ENCODE measurements around the gene RETREG3. TPM values are rescaled to one million over a fixed set of nuclear protein-coding genes. Genes with fewer than 3 reads are reported as not detected.
A peak's percentile ranks its signal among the peaks of the same experiment; 100 is the strongest.
"Not testable (repeated sequence)": the region's sequence is repeated elsewhere in the genome, so short reads cannot be mapped to it uniquely, and the experiment has no call there.

Gene RETREG3
- total RNA-seq, 1 experiment from 2014 or later, result 59.0 TPM

DNA sequence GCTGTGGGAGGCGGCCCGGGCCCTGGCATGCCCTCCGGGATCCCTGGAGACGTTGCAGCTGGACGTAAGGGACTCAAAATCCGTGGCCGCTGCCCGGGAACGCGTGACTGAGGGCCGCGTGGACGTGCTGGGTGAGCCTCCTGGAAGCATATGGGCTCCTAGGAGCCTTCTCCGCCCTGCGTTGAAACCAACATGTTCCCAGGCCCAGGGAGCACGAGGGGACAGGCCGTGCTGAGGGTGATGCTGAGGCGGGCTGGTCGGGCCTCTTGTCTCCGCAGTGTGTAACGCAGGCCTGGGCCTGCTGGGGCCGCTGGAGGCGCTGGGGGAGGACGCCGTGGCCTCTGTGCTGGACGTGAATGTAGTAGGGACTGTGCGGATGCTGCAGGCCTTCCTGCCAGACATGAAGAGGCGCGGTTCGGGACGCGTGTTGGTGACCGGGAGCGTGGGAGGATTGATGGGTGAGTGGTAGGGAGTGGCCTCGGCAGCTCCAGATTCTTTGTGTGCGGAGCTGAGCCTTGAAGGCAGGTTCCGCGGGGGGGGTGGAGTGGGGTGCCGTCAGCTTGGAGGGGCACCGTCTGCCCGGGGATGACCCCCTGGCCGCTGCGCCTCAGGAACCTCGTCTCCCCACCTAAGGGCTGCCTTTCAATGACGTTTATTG, 55.9 kb downstream of the RETREG3 start:
- Mint-ChIP-seq H3K27me3 (ENCODE audit: insufficient read depth, unreplicated experiment) (no peaks in the 10 kb centered on the region), H3K4me1 (ENCODE audit: low read depth, unreplicated experiment) (peaks cover 6% of the 10 kb centered on the region), H3K27ac (ENCODE audit: unreplicated experiment) (peak overlapping the region; percentile 94), H3K9me3 (ENCODE audit: unreplicated experiment) (no peaks in the 10 kb centered on the region), H3K36me3 (ENCODE audit: insufficient read depth, unreplicated experiment) (peaks cover 24% of the 10 kb centered on the region), H3K4me3 (ENCODE audit: unreplicated experiment) (peak overlapping the region; percentile 97)
- TF ChIP-seq, protein P1, sequence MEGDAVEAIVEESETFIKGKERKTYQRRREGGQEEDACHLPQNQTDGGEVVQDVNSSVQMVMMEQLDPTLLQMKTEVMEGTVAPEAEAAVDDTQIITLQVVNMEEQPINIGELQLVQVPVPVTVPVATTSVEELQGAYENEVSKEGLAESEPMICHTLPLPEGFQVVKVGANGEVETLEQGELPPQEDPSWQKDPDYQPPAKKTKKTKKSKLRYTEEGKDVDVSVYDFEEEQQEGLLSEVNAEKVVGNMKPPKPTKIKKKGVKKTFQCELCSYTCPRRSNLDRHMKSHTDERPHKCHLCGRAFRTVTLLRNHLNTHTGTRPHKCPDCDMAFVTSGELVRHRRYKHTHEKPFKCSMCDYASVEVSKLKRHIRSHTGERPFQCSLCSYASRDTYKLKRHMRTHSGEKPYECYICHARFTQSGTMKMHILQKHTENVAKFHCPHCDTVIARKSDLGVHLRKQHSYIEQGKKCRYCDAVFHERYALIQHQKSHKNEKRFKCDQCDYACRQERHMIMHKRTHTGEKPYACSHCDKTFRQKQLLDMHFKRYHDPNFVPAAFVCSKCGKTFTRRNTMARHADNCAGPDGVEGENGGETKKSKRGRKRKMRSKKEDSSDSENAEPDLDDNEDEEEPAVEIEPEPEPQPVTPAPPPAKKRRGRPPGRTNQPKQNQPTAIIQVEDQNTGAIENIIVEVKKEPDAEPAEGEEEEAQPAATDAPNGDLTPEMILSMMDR (IDR thresholded peaks at IDR 0.05; ENCODE audit: insufficient read depth in 1 of 2, low read depth in 1 of 2, low read length in 1 of 2, severe bottlenecking in 1 of 2, unreplicated experiment in 1 of 2), result no peak
- BruUV-seq (replicated peaks), result no TSS peak
- Histone ChIP-seq H3K36me3 (ENCODE audit: control insufficient read depth, insufficient read depth, low read length) (no peaks in the 10 kb centered on the region), H3K9me3 (no peaks in the 10 kb centered on the region), H3K4me1 (peaks cover 8% of the 10 kb centered on the region; the same call in 1 of the 2 replicates), H3K4me3 (ENCODE audit: low read depth, low read length) (peak overlapping the region; percentile 88), H3K27me3 (replicated peaks; ENCODE audit: control insufficient read depth, insufficient read depth, low read length) (no peaks in the 10 kb centered on the region)
- intact Hi-C loops (cut with micrococcal nuclease; ENCODE audit: unreplicated experiment), result no loop called here
- no peak for DNase-seq
- ChIA-PET CTCF (interaction anchor here (1.9 kb wide), 1 partner anchor 26 kb away, joined by 6 read pairs; no protein-coding TSS in a partner anchor), POLR2A (no interaction called here)

DNA sequence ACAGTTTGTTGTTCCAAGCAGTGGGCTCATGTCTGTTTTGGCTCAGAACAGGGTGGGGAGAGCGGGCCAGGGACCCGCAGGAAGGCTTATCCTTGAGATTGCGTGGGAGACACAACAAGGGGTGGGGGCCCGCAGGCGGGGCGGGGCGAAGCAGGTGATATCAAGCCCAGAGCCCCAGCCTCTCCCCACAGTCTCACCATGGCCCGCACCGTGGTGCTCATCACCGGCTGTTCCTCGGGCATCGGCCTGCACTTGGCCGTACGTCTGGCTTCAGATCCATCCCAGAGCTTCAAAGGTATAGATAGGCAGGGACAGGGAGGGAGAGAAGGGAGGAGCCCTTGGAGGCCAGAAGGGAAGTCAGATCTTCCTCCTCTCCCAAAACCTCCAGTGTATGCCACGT, 56.4 kb downstream of the RETREG3 start, which contains the start of gene HSD17B1:
HSD17B1 (plus strand) TSS at position 188 of the 400 bp plus-strand sequence; CDS start at position 199, 11 bp downstream.
- intact Hi-C loops (cut with micrococcal nuclease; ENCODE audit: unreplicated experiment); CTCF ChIA-PET: not testable (repeated sequence)

DNA sequence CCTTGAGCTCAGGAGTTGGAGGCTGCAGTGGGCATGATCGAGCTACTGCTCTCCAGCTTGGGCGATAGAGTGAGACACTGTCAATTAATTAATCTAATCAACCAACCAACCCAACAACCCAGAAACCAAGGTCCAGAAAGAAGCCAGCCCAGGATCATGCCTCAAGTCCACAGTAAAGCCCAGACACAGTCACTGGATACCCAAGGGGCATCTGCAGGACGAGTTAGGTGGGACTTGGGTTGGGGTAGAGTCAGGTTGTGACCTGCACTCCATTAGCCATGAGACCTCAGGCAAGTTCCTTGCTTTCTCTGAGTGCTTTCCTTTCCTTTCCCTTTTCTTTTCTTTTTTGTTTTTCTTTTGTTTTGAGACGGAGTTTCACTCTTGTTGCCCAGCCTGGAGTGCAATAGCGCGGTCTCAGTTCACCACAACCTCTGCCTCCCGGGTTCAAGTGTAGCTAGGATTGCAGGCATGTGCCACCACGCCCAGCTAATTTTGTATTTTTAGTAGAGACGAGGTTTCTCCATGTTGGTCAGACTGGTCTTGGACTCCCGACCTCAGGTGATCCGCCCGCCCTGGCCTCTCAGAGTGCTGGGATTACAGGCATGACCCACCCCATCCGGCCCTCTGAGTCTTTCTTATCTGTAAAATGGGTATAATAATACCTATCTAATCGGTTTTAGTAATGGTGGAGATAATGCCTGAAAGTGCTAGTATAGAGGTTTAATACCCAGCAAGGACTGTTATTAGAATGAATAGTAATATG, 60.0 kb downstream of the RETREG3 start:
- no TSS peak for BruUV-seq (replicated peaks)
- H3K4me3 ChIP-seq (ENCODE audit: low read depth, low read length), result no peak overlapping the region
- CTCF ChIA-PET, result interaction anchor here (0.6 kb wide), 1 partner anchor 180 kb away, joined by 5 read pairs; no protein-coding TSS in a partner anchor
- POLR2A ChIA-PET, result no interaction called here
- peaks cover 6% of the 10 kb centered on the region for H3K4me1 Mint-ChIP-seq (ENCODE audit: low read depth, unreplicated experiment)
- no peaks in the 10 kb centered on the region for H3K9me3 ChIP-seq
- H3K27me3 ChIP-seq (replicated peaks; ENCODE audit: control insufficient read depth, insufficient read depth, low read length), result no peaks in the 10 kb centered on the region
- H3K4me3 Mint-ChIP-seq (ENCODE audit: unreplicated experiment), result no peak overlapping the region
- peaks cover 54% of the 10 kb centered on the region for H3K36me3 Mint-ChIP-seq (ENCODE audit: insufficient read depth, unreplicated experiment)
- peaks cover 8% of the 10 kb centered on the region; the same call in 1 of the 2 replicates for H3K4me1 ChIP-seq
- H3K27ac Mint-ChIP-seq (ENCODE audit: unreplicated experiment), result no peak overlapping the region
- intact Hi-C loops (cut with micrococcal nuclease; ENCODE audit: unreplicated experiment), result no loop called here
- TF ChIP-seq, protein P1 (IDR thresholded peaks at IDR 0.05; ENCODE audit: insufficient read depth in 1 of 2, low read depth in 1 of 2, low read length in 1 of 2, severe bottlenecking in 1 of 2, unreplicated experiment in 1 of 2), result no peak
- DNase-seq, result no peak
- H3K36me3 ChIP-seq (ENCODE audit: control insufficient read depth, insufficient read depth, low read length), result no peaks in the 10 kb centered on the region
- no peaks in the 10 kb centered on the region for H3K27me3 Mint-ChIP-seq (ENCODE audit: insufficient read depth, unreplicated experiment)
- H3K9me3 Mint-ChIP-seq (ENCODE audit: unreplicated experiment), result no peaks in the 10 kb centered on the region

More for the DNA sequence above, 56.4 kb downstream of the RETREG3 start, which contains the start of gene HSD17B1:
- BruUV-seq (replicated peaks); H3K27me3 Mint-ChIP-seq (ENCODE audit: insufficient read depth, unreplicated experiment); H3K9me3 ChIP-seq; DNase-seq; H3K4me1 Mint-ChIP-seq (ENCODE audit: low read depth, unreplicated experiment); H3K27me3 ChIP-seq (replicated peaks; ENCODE audit: control insufficient read depth, insufficient read depth, low read length); H3K9me3 Mint-ChIP-seq (ENCODE audit: unreplicated experiment); H3K4me1 ChIP-seq; H3K36me3 ChIP-seq (ENCODE audit: control insufficient read depth, insufficient read depth, low read length): not testable (repeated sequence)
- Mint-ChIP-seq H3K36me3 (ENCODE audit: insufficient read depth, unreplicated experiment) (peaks cover 30% of the 10 kb centered on the region), H3K4me3 (ENCODE audit: unreplicated experiment) (peak within 1 kb of the TSS; percentile 97), H3K27ac (ENCODE audit: unreplicated experiment) (peak within 1 kb of the TSS; percentile 94)
- POLR2A ChIA-PET, result interaction anchor here (1.1 kb wide), 1 partner anchor 17 kb away, joined by 3 read pairs; the partner anchor contains the start of gene NAGLU
- peak within 1 kb of the TSS; percentile 88 for H3K4me3 ChIP-seq (ENCODE audit: low read depth, low read length)

Measured in Caco-2 (cell line).